Measurements from ENCODE around the gene HTATSF1.

The HTATSF1 gene

DNA sequence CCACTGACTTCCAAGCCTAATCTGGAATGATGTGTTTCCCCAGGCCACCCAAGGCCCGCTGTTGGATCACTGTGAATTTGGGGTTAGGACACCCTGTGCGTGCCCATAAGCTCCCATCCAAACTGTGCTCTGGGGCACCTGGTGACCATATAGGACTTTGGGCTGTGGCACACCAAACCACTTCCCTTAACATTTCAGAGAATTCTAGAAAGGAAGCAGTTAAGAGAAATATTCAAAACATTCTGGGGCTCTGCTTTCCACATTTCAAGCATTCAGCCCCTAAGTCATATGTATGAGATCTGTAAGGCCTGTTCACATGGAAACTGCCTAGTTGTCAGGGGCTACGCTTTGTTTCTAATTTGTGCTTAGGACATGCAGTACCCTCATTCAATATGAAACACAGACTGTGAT is 49.0 kb downstream of the HTATSF1 start:
- TF ChIP-seq, protein P1, sequence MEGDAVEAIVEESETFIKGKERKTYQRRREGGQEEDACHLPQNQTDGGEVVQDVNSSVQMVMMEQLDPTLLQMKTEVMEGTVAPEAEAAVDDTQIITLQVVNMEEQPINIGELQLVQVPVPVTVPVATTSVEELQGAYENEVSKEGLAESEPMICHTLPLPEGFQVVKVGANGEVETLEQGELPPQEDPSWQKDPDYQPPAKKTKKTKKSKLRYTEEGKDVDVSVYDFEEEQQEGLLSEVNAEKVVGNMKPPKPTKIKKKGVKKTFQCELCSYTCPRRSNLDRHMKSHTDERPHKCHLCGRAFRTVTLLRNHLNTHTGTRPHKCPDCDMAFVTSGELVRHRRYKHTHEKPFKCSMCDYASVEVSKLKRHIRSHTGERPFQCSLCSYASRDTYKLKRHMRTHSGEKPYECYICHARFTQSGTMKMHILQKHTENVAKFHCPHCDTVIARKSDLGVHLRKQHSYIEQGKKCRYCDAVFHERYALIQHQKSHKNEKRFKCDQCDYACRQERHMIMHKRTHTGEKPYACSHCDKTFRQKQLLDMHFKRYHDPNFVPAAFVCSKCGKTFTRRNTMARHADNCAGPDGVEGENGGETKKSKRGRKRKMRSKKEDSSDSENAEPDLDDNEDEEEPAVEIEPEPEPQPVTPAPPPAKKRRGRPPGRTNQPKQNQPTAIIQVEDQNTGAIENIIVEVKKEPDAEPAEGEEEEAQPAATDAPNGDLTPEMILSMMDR (IDR thresholded peaks at IDR 0.05; ENCODE audit: low read depth, low read length) = no peak
- TF ChIP-seq, protein P2, sequence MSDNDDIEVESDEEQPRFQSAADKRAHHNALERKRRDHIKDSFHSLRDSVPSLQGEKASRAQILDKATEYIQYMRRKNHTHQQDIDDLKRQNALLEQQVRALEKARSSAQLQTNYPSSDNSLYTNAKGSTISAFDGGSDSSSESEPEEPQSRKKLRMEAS (IDR thresholded peaks at IDR 0.05; ENCODE audit: low read depth, low read length) = no peak
- TF ChIP-seq MYC (IDR thresholded peaks at IDR 0.05; ENCODE audit: low read depth, low read length) (no peak), POLR2A (IDR thresholded peaks at IDR 0.05; ENCODE audit: extremely low read depth, insufficient read length) (no peak)
- no peak overlapping the region for H3K4me3 ChIP-seq (ENCODE audit: low read depth, low read length)
- DNase-seq (ENCODE audit: low read depth) = no peak

DNA sequence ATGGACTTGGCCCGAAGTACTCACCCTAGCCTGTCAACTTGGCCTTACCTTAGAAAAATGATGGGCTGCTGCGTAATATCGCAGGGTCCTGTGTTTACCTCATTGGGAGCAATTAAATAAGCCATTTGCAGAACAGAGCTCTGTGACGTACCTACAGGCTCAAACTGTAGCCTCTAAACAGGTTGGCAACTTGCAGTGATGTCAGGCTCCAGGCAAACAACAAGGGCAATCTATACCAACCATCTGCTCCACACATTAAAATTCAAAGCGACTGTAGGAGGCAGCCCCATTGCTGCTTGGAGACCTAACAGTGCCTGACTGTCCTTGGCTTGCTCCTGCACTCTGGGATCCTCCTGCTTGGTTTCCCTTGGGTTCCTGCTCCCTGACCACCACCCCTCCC is 51.8 kb downstream of the HTATSF1 start:
- H3K4me3 ChIP-seq (ENCODE audit: low read depth, low read length) = no peak overlapping the region
- DNase-seq (ENCODE audit: low read depth) = no peak
- TF ChIP-seq, protein P2 (IDR thresholded peaks at IDR 0.05; ENCODE audit: low read depth, low read length) = no peak
- no peak for TF ChIP-seq POLR2A (IDR thresholded peaks at IDR 0.05; ENCODE audit: extremely low read depth, insufficient read length)
- TF ChIP-seq, protein P1 (IDR thresholded peaks at IDR 0.05; ENCODE audit: low read depth, low read length) = no peak
- TF ChIP-seq MYC (IDR thresholded peaks at IDR 0.05; ENCODE audit: low read depth, low read length) = no peak

DNA sequence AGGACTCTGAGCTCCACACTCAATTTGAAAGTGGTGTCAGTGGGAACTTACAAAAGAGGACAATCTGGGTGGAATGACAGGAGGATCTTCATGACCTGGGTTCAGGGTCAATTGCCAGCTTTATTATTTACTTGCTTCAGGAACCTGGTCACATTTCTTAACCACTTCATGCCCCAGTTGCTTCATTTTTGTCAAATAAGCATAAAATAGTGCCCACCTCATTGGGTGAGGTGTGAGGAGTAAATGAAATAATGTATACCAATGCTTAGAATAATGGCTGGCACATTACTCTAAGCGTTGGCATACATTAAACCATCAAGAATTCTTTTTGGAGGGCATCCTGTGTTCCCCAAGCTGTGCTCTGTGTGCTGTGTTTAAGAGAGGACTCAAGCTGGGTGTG is 54.0 kb downstream of the HTATSF1 start:
- DNase-seq (ENCODE audit: low read depth) = no peak
- no peak for TF ChIP-seq POLR2A (IDR thresholded peaks at IDR 0.05; ENCODE audit: extremely low read depth, insufficient read length)
- TF ChIP-seq, protein P2 (IDR thresholded peaks at IDR 0.05; ENCODE audit: low read depth, low read length) = no peak
- no peak for TF ChIP-seq MYC (IDR thresholded peaks at IDR 0.05; ENCODE audit: low read depth, low read length)
- TF ChIP-seq, protein P1 (IDR thresholded peaks at IDR 0.05; ENCODE audit: low read depth, low read length) = no peak
- H3K4me3 ChIP-seq (ENCODE audit: low read depth, low read length) = no peak overlapping the region

DNA sequence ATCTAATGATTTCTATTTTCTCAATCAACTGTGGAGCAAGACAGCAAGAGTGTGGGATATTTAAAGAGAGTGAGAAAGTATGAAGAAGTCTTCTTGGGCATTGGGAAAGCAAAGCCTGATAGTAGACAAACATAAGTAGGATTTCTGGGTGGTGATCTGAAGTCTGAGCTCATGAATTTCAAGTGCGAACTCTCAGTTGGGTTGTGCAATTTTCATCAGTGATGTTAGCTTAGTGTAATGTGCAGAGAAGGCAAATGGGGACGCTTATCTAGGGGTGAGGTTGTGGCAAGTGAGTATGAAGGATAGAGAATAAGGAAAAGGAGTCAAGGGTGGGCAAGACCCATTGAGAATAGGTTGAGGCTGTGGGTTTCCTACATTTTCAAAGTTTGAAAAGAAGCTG is 58.3 kb downstream of the HTATSF1 start:
- TF ChIP-seq, protein P2 (IDR thresholded peaks at IDR 0.05; ENCODE audit: low read depth, low read length) = no peak
- TF ChIP-seq, protein P1 (IDR thresholded peaks at IDR 0.05; ENCODE audit: low read depth, low read length) = no peak
- TF ChIP-seq MYC (IDR thresholded peaks at IDR 0.05; ENCODE audit: low read depth, low read length) = no peak
- no peak for TF ChIP-seq POLR2A (IDR thresholded peaks at IDR 0.05; ENCODE audit: extremely low read depth, insufficient read length)
- H3K4me3 ChIP-seq (ENCODE audit: low read depth, low read length) = no peak overlapping the region
- no peak for DNase-seq (ENCODE audit: low read depth)
